Activated T-helper 1 cell treated with anti-CD3 and anti-CD28 coated beads, Interleukin-12 subunit alpha, Interleukin-12 subunit beta, Interleukin-2, Interleukin-4 antibody, amounts not matched to agents 30 ng/mL and 10 ng/mL and 1 ng/mL, durations not matched to agents 14 hours and 24 hours and 36 hours (primary cell): ENCODE data around the gene SMIM41. TPM values are rescaled to one million over a fixed set of nuclear protein-coding genes. Genes with fewer than 3 reads are reported as not detected.
A peak's percentile ranks its signal among the peaks of the same experiment; 100 is the strongest.

Experiments
- DNase-seq: peaks from one replicate; pipeline ENCODE4 v3.0.0; 2021; ENCODE audit warnings: low spot score
- H3K27ac Mint-ChIP-seq: one replicate; pipeline ENCODE4 v1.8.0; 2021; ENCODE audit warnings: mild to moderate bottlenecking, mixed read lengths
- H3K27me3 Mint-ChIP-seq: one replicate; pipeline ENCODE4 v1.8.0; 2022; ENCODE audit warnings: mild to moderate bottlenecking, moderate library complexity, mixed read lengths; ENCODE audit not compliant: insufficient read depth
- H3K36me3 Mint-ChIP-seq: one replicate; pipeline ENCODE4 v1.8.0; 2021; ENCODE audit warnings: low read depth, mixed read lengths
- H3K4me1 Mint-ChIP-seq: one replicate; pipeline ENCODE4 v1.8.0; 2021; ENCODE audit warnings: low read depth, mixed read lengths
- H3K4me3 Mint-ChIP-seq: one replicate; pipeline ENCODE4 v1.8.0; 2021; ENCODE audit warnings: mild to moderate bottlenecking, moderate library complexity, mixed read lengths
- H3K9me3 Mint-ChIP-seq: one replicate; pipeline ENCODE4 v1.8.0; 2021; ENCODE audit warnings: mixed read lengths
- intact Hi-C: fragments of 100-400 bp; cut with micrococcal nuclease; formaldehyde crosslinking; loops from one replicate; pipeline ENCODE4 v1.15.1; 2024
- total RNA-seq: library from RNA; stranded (reverse); gene quantifications from 2 replicates; pipeline ENCODE4 v1.2.3, GENCODE V29; 2022

SMIM41 gene
- total RNA-seq, 1 donor from 2014 or later, result not detected

GRCh38 chr12:52062167-52063081, 17.1 kb upstream of the SMIM41 start:
- Mint-ChIP-seq H3K4me3 (no peak overlapping the region), H3K27me3 (peaks cover 2% of the 10 kb centered on the region), H3K36me3 (peaks cover 12% of the 10 kb centered on the region), H3K27ac (no peak overlapping the region), H3K9me3 (no peaks in the 10 kb centered on the region), H3K4me1 (peaks cover 8% of the 10 kb centered on the region)
- intact Hi-C loops, result no loop called here
- DNase-seq, result no peak

DNA sequence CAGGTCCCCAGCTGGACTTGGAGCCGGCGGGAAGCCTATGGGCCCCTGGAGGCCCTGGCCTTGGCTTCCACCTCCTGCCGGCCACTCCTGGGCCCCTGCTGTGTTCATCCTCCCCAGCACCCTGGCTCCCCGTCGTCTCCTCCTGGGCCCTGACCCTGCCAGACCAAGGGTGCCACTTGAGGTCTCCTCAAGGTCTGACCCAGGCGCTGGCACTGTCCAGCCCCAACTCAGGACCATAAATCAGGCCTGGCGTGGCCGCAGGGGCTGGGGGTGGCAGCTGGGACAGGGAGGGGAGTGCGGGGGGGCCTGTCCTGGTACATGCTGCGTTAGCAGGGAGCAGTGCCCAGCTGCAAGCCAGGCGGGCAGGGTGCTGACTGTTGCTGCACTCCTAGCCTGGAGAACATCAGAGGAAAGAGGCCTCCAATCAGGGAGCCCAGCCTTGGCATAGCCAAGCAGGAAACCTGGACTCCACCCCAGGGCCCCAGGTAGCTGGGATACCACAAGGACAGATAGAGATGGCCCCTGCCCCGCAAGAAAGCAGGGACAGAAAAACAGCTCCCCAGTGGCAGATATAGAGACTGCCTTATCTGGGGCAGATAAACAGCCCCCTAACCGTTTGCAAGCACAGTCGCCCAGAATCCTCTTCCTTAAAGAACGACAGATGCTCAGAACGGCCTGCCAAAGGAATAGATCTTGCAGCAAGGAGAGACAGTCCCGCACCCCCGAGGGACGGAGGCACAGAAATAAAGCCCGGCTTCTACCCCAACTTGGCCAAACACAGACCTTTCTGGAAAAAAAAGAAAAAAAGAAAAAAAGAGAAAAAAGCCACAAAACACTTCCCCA, 16.2 kb upstream of the SMIM41 start:
- Mint-ChIP-seq H3K27ac (no peak overlapping the region), H3K36me3 (peaks cover 8% of the 10 kb centered on the region), H3K4me3 (no peak overlapping the region), H3K27me3 (peaks cover 2% of the 10 kb centered on the region), H3K4me1 (peaks cover 8% of the 10 kb centered on the region), H3K9me3 (no peaks in the 10 kb centered on the region)
- intact Hi-C loops, result no loop called here
- no peak for DNase-seq

DNA sequence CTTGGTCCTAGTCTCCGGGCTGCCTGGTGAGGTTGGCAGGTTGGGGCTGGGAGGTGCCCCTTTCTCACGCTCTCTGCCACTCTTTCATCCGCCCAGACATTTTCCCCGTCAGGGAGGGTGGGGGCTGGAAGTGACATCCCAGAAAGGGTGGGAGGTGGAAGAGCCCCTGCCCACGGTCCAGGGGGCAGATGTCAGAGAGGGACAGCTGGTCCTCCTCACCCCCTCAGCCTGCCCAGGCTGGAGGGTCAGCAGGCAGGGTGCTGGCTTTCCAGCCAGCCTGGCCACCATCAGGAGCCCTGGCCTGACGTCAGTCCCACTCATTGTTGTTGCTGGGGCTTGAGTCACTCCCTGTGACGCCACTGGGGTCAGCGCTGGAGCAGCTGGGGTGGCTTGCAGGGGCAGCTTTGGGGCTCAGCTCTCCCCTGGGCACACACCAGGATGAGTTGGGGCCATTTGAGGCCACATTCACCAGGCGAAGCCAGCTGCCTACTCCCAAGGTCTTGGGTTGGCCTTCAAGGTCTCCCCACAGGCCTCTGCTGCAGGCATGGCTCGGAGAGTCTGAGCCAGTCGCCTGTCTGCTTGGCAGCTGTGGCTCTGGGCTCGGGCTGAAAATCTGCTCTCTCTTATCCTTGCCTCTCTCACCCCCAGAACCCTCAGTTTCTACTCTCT, 15.4 kb upstream of the SMIM41 start:
- H3K9me3 Mint-ChIP-seq, result no peaks in the 10 kb centered on the region
- peaks cover 2% of the 10 kb centered on the region for H3K27me3 Mint-ChIP-seq
- peaks cover 2% of the 10 kb centered on the region for H3K36me3 Mint-ChIP-seq
- no peak for DNase-seq
- intact Hi-C loops, result no loop called here
- peaks cover 10% of the 10 kb centered on the region for H3K4me1 Mint-ChIP-seq
- H3K27ac Mint-ChIP-seq, result no peak overlapping the region
- no peak overlapping the region for H3K4me3 Mint-ChIP-seq

DNA sequence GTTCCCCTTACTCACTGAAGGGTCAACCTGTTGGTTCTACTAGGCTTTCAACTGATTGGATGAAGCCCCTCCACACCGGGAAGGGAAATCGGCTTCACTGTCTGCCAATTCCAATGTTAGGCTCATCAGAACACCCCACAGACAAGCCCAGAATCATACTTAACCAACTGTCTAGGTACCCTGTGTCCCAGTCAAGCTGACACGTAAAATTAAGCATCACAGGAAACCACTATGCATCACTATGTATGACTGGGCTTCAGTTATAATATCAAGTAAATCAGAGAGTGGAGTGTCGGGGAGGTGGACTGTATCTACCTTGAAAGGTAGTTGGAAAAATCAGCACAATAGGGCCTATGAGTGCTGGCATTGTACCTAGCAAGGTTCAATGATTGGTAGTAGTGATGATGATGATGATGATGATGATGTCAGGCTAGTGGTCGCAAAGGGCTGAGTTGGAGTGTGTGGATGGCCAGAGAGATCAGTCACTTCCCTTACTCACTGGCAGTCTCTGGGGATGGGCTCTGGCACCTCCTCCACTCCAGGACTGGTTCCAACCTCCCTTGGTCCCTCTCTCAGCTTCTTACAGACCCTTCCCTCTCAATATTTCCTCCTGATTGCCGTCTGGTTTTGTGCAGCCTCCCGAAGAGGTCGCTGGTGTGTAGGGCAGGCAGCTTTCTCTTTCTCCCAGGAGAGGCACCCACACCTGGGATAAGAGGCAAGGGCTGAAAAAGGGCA, 13.0 kb upstream of the SMIM41 start:
- no peak overlapping the region for H3K4me3 Mint-ChIP-seq
- intact Hi-C loops, result no loop called here
- DNase-seq, result no peak
- peaks cover 2% of the 10 kb centered on the region for H3K27me3 Mint-ChIP-seq
- H3K27ac Mint-ChIP-seq, result no peak overlapping the region
- H3K4me1 Mint-ChIP-seq, result peaks cover 30% of the 10 kb centered on the region
- no peaks in the 10 kb centered on the region for H3K9me3 Mint-ChIP-seq
- peaks cover 4% of the 10 kb centered on the region for H3K36me3 Mint-ChIP-seq

GRCh38 chr12:52067081-52067374, 12.5 kb upstream of the SMIM41 start:
- peaks cover 7% of the 10 kb centered on the region for H3K36me3 Mint-ChIP-seq
- peaks cover 2% of the 10 kb centered on the region for H3K27me3 Mint-ChIP-seq
- no peak for DNase-seq
- H3K9me3 Mint-ChIP-seq, result no peaks in the 10 kb centered on the region
- no peak overlapping the region for H3K4me3 Mint-ChIP-seq
- H3K4me1 Mint-ChIP-seq, result peaks cover 35% of the 10 kb centered on the region
- intact Hi-C loops, result no loop called here
- no peak overlapping the region for H3K27ac Mint-ChIP-seq

GRCh38 chr12:52069327-52070184, 9.9 kb upstream of the SMIM41 start, which contains the start of gene ATG101:
Gene ATG101, plus strand, starts transcription at chr12:52069978. Its CDS starts 3,673 bp downstream, at chr12:52073651.
- peaks cover 26% of the 10 kb centered on the region for H3K36me3 Mint-ChIP-seq
- peaks cover 54% of the 10 kb centered on the region for H3K4me1 Mint-ChIP-seq
- peak within 1 kb of the TSS; percentile 96 for H3K4me3 Mint-ChIP-seq
- DNase-seq, result peak; percentile 84
- no peaks in the 10 kb centered on the region for H3K9me3 Mint-ChIP-seq
- intact Hi-C loops, result loop anchor here (1.0 to 2.0 kb wide), 8 partner anchors 14 to 937 kb away; partner anchors contain the start of genes EIF4B and NR4A1
- peaks cover 2% of the 10 kb centered on the region for H3K27me3 Mint-ChIP-seq
- peak within 1 kb of the TSS; percentile 99 for H3K27ac Mint-ChIP-seq

DNA sequence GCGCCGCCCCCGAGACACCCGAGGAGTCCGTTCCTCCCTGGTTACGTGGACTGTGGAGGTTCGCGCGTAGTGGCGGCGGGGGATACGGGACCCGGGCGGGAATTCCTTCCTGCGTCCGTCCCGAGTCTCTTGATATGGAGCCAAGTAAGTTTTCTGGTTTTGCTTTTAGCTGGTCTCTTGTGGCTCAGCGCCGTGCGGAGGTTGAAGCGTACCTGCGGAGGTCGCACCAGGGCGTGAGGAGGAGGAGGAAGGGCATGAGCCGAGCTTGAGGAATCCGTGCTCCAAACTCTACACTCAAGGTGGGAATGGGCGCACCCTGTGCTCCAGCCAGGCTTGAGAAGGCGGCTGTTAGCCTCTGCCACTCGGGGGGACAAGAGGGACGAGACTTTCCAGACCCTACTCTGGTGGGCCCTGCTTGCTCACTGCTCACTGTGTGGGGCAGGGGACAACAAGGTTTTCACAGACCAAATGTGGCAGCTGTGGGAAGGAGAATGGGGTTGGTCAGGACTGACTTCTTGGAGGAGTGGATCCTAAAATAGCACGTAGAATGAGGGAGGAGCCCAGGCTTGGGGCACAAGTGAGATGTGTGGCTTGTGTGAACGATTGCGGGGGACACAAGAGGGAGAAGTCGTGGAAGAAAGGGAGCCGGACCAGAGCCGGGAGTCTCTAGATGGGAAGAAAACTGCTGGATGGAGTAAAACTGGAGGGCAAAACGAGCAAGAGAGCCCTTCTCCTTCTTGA, 9.1 kb upstream of the SMIM41 start:
- Mint-ChIP-seq H3K27me3 (no peaks in the 10 kb centered on the region), H3K9me3 (no peaks in the 10 kb centered on the region), H3K36me3 (peaks cover 32% of the 10 kb centered on the region), H3K27ac (peak overlapping the region; percentile 99), H3K4me3 (peak overlapping the region; percentile 96), H3K4me1 (peaks cover 54% of the 10 kb centered on the region)
- no peak for DNase-seq
- intact Hi-C loops, result loop anchor here (1.0 kb wide), 1 partner anchor 13 kb away; no protein-coding TSS in a partner anchor

DNA sequence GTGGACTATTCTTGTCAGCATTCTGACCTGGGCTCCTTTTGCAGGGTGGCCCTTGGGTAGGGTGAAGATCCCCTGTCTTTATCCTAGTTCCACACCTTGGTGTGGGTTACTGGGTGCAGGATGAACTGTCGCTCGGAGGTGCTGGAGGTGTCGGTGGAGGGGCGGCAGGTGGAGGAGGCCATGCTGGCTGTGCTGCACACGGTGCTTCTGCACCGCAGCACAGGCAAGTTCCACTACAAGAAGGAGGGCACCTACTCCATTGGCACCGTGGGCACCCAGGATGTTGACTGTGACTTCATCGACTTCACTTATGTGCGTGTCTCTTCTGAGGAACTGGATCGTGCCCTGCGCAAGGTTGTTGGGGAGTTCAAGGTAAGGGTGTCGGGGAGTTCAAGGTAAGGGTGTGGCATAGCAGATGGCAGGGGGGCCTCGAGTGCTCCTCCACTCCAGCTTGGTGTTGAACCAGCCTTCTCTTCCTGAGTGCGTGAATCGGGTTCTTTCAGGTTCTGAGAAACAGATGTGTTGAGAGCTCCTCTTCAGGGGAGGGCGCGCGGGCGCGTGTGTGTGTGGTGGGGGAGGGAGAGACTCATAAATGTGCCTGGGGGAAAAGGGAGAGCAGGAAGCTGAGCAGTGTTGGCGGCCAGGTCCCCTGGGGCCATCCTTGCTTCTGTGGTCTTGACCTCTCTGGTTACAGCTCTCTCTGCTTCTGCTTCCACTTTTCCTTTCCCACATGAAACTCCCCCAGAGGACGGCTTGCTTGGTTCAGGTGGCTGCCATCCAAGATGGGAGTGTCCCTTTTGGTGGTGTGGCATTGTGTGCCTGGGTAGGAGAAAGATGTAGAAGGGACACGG, 5.7 kb upstream of the SMIM41 start:
- H3K9me3 Mint-ChIP-seq, result no peaks in the 10 kb centered on the region
- H3K4me3 Mint-ChIP-seq, result no peak overlapping the region
- no peaks in the 10 kb centered on the region for H3K27me3 Mint-ChIP-seq
- DNase-seq, result no peak
- H3K27ac Mint-ChIP-seq, result peak overlapping the region; percentile 59
- intact Hi-C loops, result no loop called here
- H3K4me1 Mint-ChIP-seq, result peaks cover 46% of the 10 kb centered on the region
- H3K36me3 Mint-ChIP-seq, result peaks cover 42% of the 10 kb centered on the region

GRCh38 chr12:52074971-52075724, 4.4 kb upstream of the SMIM41 start:
- DNase-seq, result no peak
- no peak overlapping the region for H3K4me3 Mint-ChIP-seq
- H3K9me3 Mint-ChIP-seq, result no peaks in the 10 kb centered on the region
- intact Hi-C loops, result no loop called here
- no peaks in the 10 kb centered on the region for H3K27me3 Mint-ChIP-seq
- H3K4me1 Mint-ChIP-seq, result peaks cover 38% of the 10 kb centered on the region
- H3K36me3 Mint-ChIP-seq, result peaks cover 42% of the 10 kb centered on the region
- no peak overlapping the region for H3K27ac Mint-ChIP-seq

- H3K4me3 Mint-ChIP-seq, result no peak overlapping the region
- DNase-seq, result no peak
- H3K4me1 Mint-ChIP-seq, result peaks cover 21% of the 10 kb centered on the region
- H3K27ac Mint-ChIP-seq, result no peak overlapping the region
- peaks cover 37% of the 10 kb centered on the region for H3K36me3 Mint-ChIP-seq
- intact Hi-C loops, result no loop called here
- H3K27me3 Mint-ChIP-seq, result no peaks in the 10 kb centered on the region
- H3K9me3 Mint-ChIP-seq, result no peaks in the 10 kb centered on the region
These were observed 2.7 kb upstream of the SMIM41 start for GRCh38 chr12:52076811-52077210.
